Caki2 (cell line): ENCODE measurements around the gene SNX14. TPM values are rescaled to one million over a fixed set of nuclear protein-coding genes. Genes with fewer than 3 reads are reported as not detected.
"Not testable (repeated sequence)": the region's sequence is repeated elsewhere in the genome, so short reads cannot be mapped to it uniquely, and the experiment has no call there.

Experiments used
- DNase-seq: peaks from one replicate; pipeline ENCODE4 v3.0.0-alpha.2; 2015; ENCODE audit warnings: low read depth
- in situ Hi-C: cut with HindIII; loops from 2 replicates; pipeline ENCODE4 v1.10.0; 2016; ENCODE audit warnings: low sequenced_read_pairs, low pct_unique_long_range_greater_than_20kb, mixed read lengths
- total RNA-seq: library from RNA; depleted of rRNA; stranded (reverse); fragments of >200 nt; shearing (Covaris generic); gene quantifications from 2 replicates; pipeline ENCODE4 v1.2.3, GENCODE V29; 2014; ENCODE audit warnings: low replicate concordance

SNX14 gene
- total RNA-seq, 1 experiment from 2014 or later = 82.9 TPM

GRCh38 chr6:85594197-85594930, 706 bp upstream of the SNX14 start:
- in situ Hi-C loops = no loop called here
- DNase-seq = no peak

GRCh38 chr6:85592033-85592432, 1.6 kb downstream of the SNX14 start:
- in situ Hi-C loops = no loop called here

GRCh38 chr6:85591207-85591606, 2.5 kb downstream of the SNX14 start:
- DNase-seq = no peak
- in situ Hi-C loops = no loop called here

More at GRCh38 chr6:85592033-85592432, 1.6 kb downstream of the SNX14 start:
- no peak for DNase-seq

- in situ Hi-C loops = no loop called here
- DNase-seq = no peak
Observed at GRCh38 chr6:85585741-85586140, 7.9 kb downstream of the SNX14 start.

GRCh38 chr6:85582832-85583231, 10.8 kb downstream of the SNX14 start:
- DNase-seq, in situ Hi-C loops: not testable (repeated sequence)

GRCh38 chr6:85581572-85581971, 12.1 kb downstream of the SNX14 start:
- in situ Hi-C loops = no loop called here

GRCh38 chr6:85580878-85581267, 12.8 kb downstream of the SNX14 start:
- in situ Hi-C loops = no loop called here
- peak; percentile 50 for DNase-seq

More at GRCh38 chr6:85581572-85581971, 12.1 kb downstream of the SNX14 start:
- no peak for DNase-seq

- in situ Hi-C loops = no loop called here
- peak; percentile 35 for DNase-seq
Observed at GRCh38 chr6:85580118-85580877, 13.4 kb downstream of the SNX14 start.

- in situ Hi-C loops = no loop called here
- DNase-seq = no peak
Observed at GRCh38 chr6:85579581-85579980, 14.1 kb downstream of the SNX14 start.

GRCh38 chr6:85576476-85576875, 17.2 kb downstream of the SNX14 start:
- DNase-seq = no peak
- in situ Hi-C loops = no loop called here

GRCh38 chr6:85574932-85575598, 18.6 kb downstream of the SNX14 start:
- DNase-seq = peak; percentile 81
- in situ Hi-C loops = no loop called here

- in situ Hi-C loops = no loop called here
- no peak for DNase-seq
Observed at GRCh38 chr6:85569323-85569722, 24.3 kb downstream of the SNX14 start.

GRCh38 chr6:85568411-85568810, 25.2 kb downstream of the SNX14 start:
- in situ Hi-C loops = no loop called here
- DNase-seq = no peak

GRCh38 chr6:85565736-85566135, 27.9 kb downstream of the SNX14 start:
- DNase-seq = no peak
- in situ Hi-C loops = no loop called here

- in situ Hi-C loops, DNase-seq: not testable (repeated sequence)
Observed at GRCh38 chr6:85564223-85564622, 29.4 kb downstream of the SNX14 start.

GRCh38 chr6:85561750-85562357, 31.8 kb downstream of the SNX14 start:
- DNase-seq = no peak
- in situ Hi-C loops = no loop called here

GRCh38 chr6:85556992-85557668, 36.5 kb downstream of the SNX14 start:
- no peak for DNase-seq
- in situ Hi-C loops = no loop called here

GRCh38 chr6:85552652-85553051, 41.0 kb downstream of the SNX14 start:
- no peak for DNase-seq

More at GRCh38 chr6:85552652-85553051, 41.0 kb downstream of the SNX14 start:
- in situ Hi-C loops = no loop called here
